ENCODE data around the gene EID2. TPM values are rescaled to one million over a fixed set of nuclear protein-coding genes. Genes with fewer than 3 reads are reported as not detected.

Gene EID2
- total and polyA plus RNA-seq, 2 donors (not counting 3 experiments of a cell fraction or from before 2014, with no cell fraction given) = 6.6 to 17.4 TPM

- no TSS peak for BruUV-seq (replicated peaks)
- intact Hi-C loops (cut with micrococcal nuclease) = no loop called here
- no peak overlapping the region for H3K4me2 ChIP-seq (ENCODE audit: insufficient read depth, low read length)
- no peaks in the 10 kb centered on the region for H4K20me1 ChIP-seq (replicated peaks; ENCODE audit: control insufficient read depth, extremely low read depth, insufficient read depth, low read length)
- H3K27ac ChIP-seq (ENCODE audit: insufficient read depth, low read depth, low read length) = no peak overlapping the region
- dilution Hi-C loops (cut with MboI; ENCODE audit: extremely low pct_ligation_motif_present, low sequenced_read_pairs) = no loop called here
- no peak for FAIRE-seq
- H3K27me3 ChIP-seq (ENCODE audit: control insufficient read depth in 2 of 2, insufficient read depth in 2 of 2, low read length in 2 of 2) = peaks cover 5% of the 10 kb centered on the region in 2 experiments
- H3K79me2 ChIP-seq (ENCODE audit: control insufficient read depth, insufficient read depth, low read length) = no peaks in the 10 kb centered on the region
- no peak overlapping the region for H3K9ac ChIP-seq (replicated peaks; ENCODE audit: extremely low read depth, insufficient read depth, low read length)
- no peaks in the 10 kb centered on the region for H3K9me1 ChIP-seq (replicated peaks; ENCODE audit: control insufficient read depth, extremely low read depth, insufficient read depth, low read length)
- CTCF ChIA-PET = no interaction called here
- no peaks in the 10 kb centered on the region for H3K9me3 ChIP-seq (replicated peaks; ENCODE audit: control insufficient read depth, insufficient read depth, low read length)
- no peak for DNase-seq (ENCODE audit: low read depth, low spot score)
- H3K4me3 ChIP-seq (replicated peaks in 1 of 3; ENCODE audit: insufficient read depth in 1 of 3, low read depth in 1 of 3, low read length in 3 of 3) = no peak overlapping the region
- no peaks in the 10 kb centered on the region for H3K36me3 ChIP-seq (ENCODE audit: control insufficient read depth in 2 of 2, extremely low read depth in 1 of 2, insufficient read depth in 2 of 2, low read length in 2 of 2)
- no peak overlapping the region for H2AFZ ChIP-seq (ENCODE audit: low read depth, low read length)
- POLR2A ChIA-PET = no interaction called here
- H3K4me1 ChIP-seq (ENCODE audit: control insufficient read depth, extremely low read depth, insufficient read depth, low read length) = no peaks in the 10 kb centered on the region
- TF ChIP-seq JUN (IDR thresholded peaks at IDR 0.05; ENCODE audit: borderline replicate concordance, insufficient read depth, insufficient read length, low read depth) (no peak), POLR2A (IDR thresholded peaks at IDR 0.05; ENCODE audit: low read depth, low read length) (no peak), POLR2AphosphoS5 (IDR thresholded peaks at IDR 0.05; ENCODE audit: insufficient read depth, low read depth, low read length) (no peak), EZH2 (IDR thresholded peaks at IDR 0.05; ENCODE audit: borderline replicate concordance, low read depth, low read length, severe bottlenecking) (no peak), GATA2 (IDR thresholded peaks at IDR 0.05; ENCODE audit: insufficient read depth, insufficient read length, low read depth, low read length) (no peak), MYC (IDR thresholded peaks at IDR 0.05; ENCODE audit: low read depth, low read length) (no peak), FOS (IDR thresholded peaks at IDR 0.05; ENCODE audit: borderline replicate concordance, insufficient read depth, low read length) (no peak), MAX (IDR thresholded peaks at IDR 0.05; ENCODE audit: insufficient read depth, insufficient read length) (no peak)
- TF ChIP-seq, protein P1, sequence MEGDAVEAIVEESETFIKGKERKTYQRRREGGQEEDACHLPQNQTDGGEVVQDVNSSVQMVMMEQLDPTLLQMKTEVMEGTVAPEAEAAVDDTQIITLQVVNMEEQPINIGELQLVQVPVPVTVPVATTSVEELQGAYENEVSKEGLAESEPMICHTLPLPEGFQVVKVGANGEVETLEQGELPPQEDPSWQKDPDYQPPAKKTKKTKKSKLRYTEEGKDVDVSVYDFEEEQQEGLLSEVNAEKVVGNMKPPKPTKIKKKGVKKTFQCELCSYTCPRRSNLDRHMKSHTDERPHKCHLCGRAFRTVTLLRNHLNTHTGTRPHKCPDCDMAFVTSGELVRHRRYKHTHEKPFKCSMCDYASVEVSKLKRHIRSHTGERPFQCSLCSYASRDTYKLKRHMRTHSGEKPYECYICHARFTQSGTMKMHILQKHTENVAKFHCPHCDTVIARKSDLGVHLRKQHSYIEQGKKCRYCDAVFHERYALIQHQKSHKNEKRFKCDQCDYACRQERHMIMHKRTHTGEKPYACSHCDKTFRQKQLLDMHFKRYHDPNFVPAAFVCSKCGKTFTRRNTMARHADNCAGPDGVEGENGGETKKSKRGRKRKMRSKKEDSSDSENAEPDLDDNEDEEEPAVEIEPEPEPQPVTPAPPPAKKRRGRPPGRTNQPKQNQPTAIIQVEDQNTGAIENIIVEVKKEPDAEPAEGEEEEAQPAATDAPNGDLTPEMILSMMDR (IDR thresholded peaks at IDR 0.05; ENCODE audit: extremely low read depth in 1 of 2, insufficient read depth in 1 of 2, low read depth in 1 of 2, low read length in 2 of 2) = no peak
Observed at GRCh38 chr19:39555883-39556282, 15.9 kb upstream of the EID2 start.
